GM18907 (cell line): ENCODE data around the gene APOD.
A peak's percentile ranks its signal among the peaks of the same experiment; 100 is the strongest.
"Not testable (repeated sequence)": the region's sequence is repeated elsewhere in the genome, so short reads cannot be mapped to it uniquely, and the experiment has no call there.

Experiments used
- ATAC-seq: cut with Tn5 transposase; IDR thresholded peaks from one replicate; pipeline ENCODE4 v1.9.1; 2021; ENCODE audit warnings: mild to moderate bottlenecking, moderate library complexity; ENCODE audit not compliant: unreplicated experiment

The APOD gene

GRCh38 chr3:195583831-195584542, at the start of gene APOD:
Gene APOD (minus strand): TSS chr3:195583940. CDS start chr3:195579461, 4,479 bp downstream.
- ATAC-seq, result no peak

GRCh38 chr3:195633351-195633750, 49.6 kb upstream of the APOD start:
- not testable (repeated sequence) for ATAC-seq

GRCh38 chr3:195632501-195633185, 48.9 kb upstream of the APOD start:
- ATAC-seq, result not testable (repeated sequence)

- not testable (repeated sequence) for ATAC-seq
Measured at GRCh38 chr3:195632046-195632445, 48.3 kb upstream of the APOD start.

- ATAC-seq, result not testable (repeated sequence)
Measured at GRCh38 chr3:195630938-195631495, 47.3 kb upstream of the APOD start.

- peak; percentile 52 for ATAC-seq
Measured at GRCh38 chr3:195630086-195630917, 46.6 kb upstream of the APOD start.

- ATAC-seq, result not testable (repeated sequence)
Measured at GRCh38 chr3:195629682-195630081, 45.9 kb upstream of the APOD start.

GRCh38 chr3:195628386-195628920, 44.7 kb upstream of the APOD start:
- ATAC-seq, result not testable (repeated sequence)

GRCh38 chr3:195627515-195628385, 44.0 kb upstream of the APOD start:
- ATAC-seq, result not testable (repeated sequence)

GRCh38 chr3:195624603-195625560, 41.1 kb upstream of the APOD start:
- ATAC-seq, result peak; percentile 76

- not testable (repeated sequence) for ATAC-seq
Measured at GRCh38 chr3:195624171-195624570, 40.4 kb upstream of the APOD start.

- ATAC-seq, result not testable (repeated sequence)
Measured at GRCh38 chr3:195623217-195623965, 39.7 kb upstream of the APOD start.

GRCh38 chr3:195622523-195623170, 38.9 kb upstream of the APOD start:
- ATAC-seq, result not testable (repeated sequence)

GRCh38 chr3:195622012-195622411, 38.3 kb upstream of the APOD start:
- not testable (repeated sequence) for ATAC-seq

- not testable (repeated sequence) for ATAC-seq
Measured at GRCh38 chr3:195621095-195621494, 37.4 kb upstream of the APOD start.

GRCh38 chr3:195620476-195620875, 36.7 kb upstream of the APOD start:
- not testable (repeated sequence) for ATAC-seq
